ENCODE measurements around the gene WDR1. TPM values are rescaled to one million over a fixed set of nuclear protein-coding genes. Genes with fewer than 3 reads are reported as not detected.

The WDR1 gene
- total RNA-seq, 1 donor from 2014 or later = 96.0 TPM

DNA sequence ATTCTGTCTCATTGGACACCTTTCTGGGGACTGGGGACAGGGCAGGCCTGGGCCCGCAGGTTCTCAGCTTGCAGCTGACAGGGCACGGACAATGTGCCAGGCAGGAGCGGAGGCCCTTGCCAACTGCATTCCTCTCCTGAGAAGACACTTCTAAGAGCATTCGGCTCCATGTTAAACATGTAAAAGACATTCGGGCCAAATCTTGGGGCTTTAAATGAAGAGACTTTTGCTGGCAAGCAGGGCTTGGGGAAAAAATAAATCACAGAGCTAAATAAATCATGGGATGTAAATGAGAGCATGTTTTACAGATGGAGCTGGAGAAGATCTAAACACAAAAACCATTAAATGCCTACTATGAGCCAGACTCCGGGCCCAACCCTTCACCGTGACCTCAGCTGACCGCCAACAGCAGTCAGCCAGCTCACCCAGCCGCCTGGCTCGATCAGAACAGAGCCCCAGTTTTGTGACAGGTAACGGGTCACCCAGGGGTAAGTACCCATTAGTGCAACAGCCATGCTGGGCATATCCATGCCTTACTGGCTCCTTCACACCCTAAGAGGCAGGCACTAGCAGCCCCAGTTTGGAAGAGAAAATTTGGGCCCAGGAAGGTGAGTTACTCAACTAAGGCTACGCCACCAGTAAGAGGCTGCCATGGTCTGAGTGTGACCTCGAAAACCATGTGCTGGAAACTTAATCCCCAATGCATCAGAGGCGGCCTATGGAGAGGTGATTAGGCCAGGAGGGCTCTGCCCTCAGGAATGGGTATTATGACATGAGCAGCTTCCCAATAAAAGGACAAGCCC is 14.7 kb downstream of the WDR1 start:
- H3K36me3 ChIP-seq (ENCODE audit: control insufficient read depth in 3 of 3, insufficient read depth in 3 of 3, low read length in 3 of 3) = peaks cover 23 to 44% (median 36%) of the 10 kb centered on the region in 3 donors
- H3K9ac ChIP-seq (ENCODE audit: low read depth in 1 of 3, low read length in 3 of 3) = peak overlapping the region; percentile 47 to 81 (median 63)
- peaks cover 95 to 98% (median 96%) of the 10 kb centered on the region in 3 donors for H3K4me1 ChIP-seq (ENCODE audit: control insufficient read depth in 3 of 3, insufficient read depth in 3 of 3, low read length in 3 of 3)
- H3K27ac ChIP-seq (ENCODE audit: low read depth, low read length) = peak overlapping the region; percentile 93
- H3K4me3 ChIP-seq (ENCODE audit: low read length in 3 of 3) = peak overlapping the region in 2 of 3 donors; percentile 38 to 52
- no peaks in the 10 kb centered on the region for H3K9me3 ChIP-seq (ENCODE audit: control insufficient read depth in 3 of 3, low read length in 3 of 3)
- H3K27me3 ChIP-seq (ENCODE audit: control insufficient read depth in 3 of 3, insufficient read depth in 3 of 3, low read length in 3 of 3) = no peaks in the 10 kb centered on the region

DNA sequence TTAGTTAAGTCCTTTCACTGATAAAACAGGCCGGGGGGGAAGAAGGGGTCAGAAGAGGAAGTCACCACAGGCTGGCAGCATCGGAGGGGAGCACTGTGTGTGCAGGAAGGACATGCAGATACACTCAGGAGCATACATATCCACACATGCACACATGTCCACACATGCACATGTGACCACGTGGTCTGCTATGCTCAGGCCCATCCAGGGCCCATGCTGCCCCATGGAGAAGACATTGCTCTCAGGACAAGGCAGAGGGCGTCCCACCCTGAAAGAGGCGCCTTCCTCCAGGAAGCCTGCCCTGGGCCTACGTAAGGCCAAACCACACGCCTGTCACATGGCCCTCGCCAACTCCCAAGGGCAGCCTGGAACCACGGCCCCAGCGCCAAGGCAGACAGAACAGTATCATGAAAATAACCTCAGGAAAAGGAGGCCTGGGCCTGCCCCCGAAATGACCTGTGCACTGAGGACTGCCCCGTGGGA is 15.8 kb downstream of the WDR1 start:
- peaks cover 95 to 98% (median 97%) of the 10 kb centered on the region in 3 donors for H3K4me1 ChIP-seq (ENCODE audit: control insufficient read depth in 3 of 3, insufficient read depth in 3 of 3, low read length in 3 of 3)
- H3K27me3 ChIP-seq (ENCODE audit: control insufficient read depth in 3 of 3, insufficient read depth in 3 of 3, low read length in 3 of 3) = no peaks in the 10 kb centered on the region
- H3K4me3 ChIP-seq (ENCODE audit: low read length in 3 of 3) = peak overlapping the region in 2 of 3 donors; percentile 9 to 52
- H3K36me3 ChIP-seq (ENCODE audit: control insufficient read depth in 3 of 3, insufficient read depth in 3 of 3, low read length in 3 of 3) = peaks cover 23 to 44% (median 41%) of the 10 kb centered on the region in 3 donors
- no peaks in the 10 kb centered on the region for H3K9me3 ChIP-seq (ENCODE audit: control insufficient read depth in 3 of 3, low read length in 3 of 3)
- peak overlapping the region; percentile 93 for H3K27ac ChIP-seq (ENCODE audit: low read depth, low read length)
- peak overlapping the region; percentile 47 to 81 (median 63) for H3K9ac ChIP-seq (ENCODE audit: low read depth in 1 of 3, low read length in 3 of 3)

DNA sequence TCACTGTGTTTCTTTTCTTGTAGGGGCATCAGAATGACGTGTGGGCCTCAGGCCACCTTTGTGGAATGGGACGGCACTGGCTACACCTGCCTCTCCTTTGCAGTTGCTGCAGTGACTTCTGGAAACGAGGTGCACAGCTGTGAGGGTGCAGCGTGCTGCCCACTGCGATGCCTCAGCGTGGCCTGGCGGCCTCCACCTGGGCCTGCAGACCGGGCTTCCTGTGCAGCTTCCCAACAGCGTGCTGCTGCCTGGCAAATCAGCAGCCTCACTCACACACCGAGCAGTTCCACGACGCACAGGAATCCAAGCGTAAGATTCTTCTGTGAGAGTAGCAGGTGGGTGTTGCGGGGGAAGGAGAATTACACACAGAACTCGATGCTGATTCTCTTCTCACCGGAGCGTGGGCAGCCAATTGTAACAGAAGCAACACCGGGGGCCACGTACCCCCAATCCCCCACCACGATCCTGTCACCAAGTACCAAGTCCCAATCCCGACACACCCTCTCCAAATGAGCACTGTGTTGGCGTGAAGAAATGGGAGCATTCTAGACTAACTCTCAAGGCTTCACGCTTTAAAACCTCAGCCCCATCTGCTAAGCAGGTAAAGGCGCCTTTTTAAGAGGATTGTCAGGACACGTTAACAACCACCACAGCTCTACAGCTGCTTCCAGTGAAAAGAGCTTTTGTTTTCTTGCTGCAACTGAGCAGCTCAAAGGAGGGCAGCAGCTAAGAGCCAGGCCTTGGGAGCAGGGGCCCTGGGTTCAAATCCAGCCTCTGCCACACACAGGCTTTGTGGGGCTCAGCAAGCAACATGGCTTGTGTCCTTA is 16.9 kb downstream of the WDR1 start:
- Histone ChIP-seq H3K9ac (ENCODE audit: low read depth in 1 of 3, low read length in 3 of 3) (peak overlapping the region; percentile 42 to 81 (median 63)), H3K36me3 (ENCODE audit: control insufficient read depth in 3 of 3, insufficient read depth in 3 of 3, low read length in 3 of 3) (peaks cover 28 to 53% (median 47%) of the 10 kb centered on the region in 3 donors), H3K27me3 (ENCODE audit: control insufficient read depth in 3 of 3, insufficient read depth in 3 of 3, low read length in 3 of 3) (no peaks in the 10 kb centered on the region), H3K27ac (ENCODE audit: low read depth, low read length) (peak overlapping the region; percentile 93), H3K9me3 (ENCODE audit: control insufficient read depth in 3 of 3, low read length in 3 of 3) (no peaks in the 10 kb centered on the region), H3K4me3 (ENCODE audit: low read length in 3 of 3) (peak overlapping the region in 1 of 3 donors; percentile 52), H3K4me1 (ENCODE audit: control insufficient read depth in 3 of 3, insufficient read depth in 3 of 3, low read length in 3 of 3) (peaks cover 95 to 98% (median 97%) of the 10 kb centered on the region in 3 donors)

DNA sequence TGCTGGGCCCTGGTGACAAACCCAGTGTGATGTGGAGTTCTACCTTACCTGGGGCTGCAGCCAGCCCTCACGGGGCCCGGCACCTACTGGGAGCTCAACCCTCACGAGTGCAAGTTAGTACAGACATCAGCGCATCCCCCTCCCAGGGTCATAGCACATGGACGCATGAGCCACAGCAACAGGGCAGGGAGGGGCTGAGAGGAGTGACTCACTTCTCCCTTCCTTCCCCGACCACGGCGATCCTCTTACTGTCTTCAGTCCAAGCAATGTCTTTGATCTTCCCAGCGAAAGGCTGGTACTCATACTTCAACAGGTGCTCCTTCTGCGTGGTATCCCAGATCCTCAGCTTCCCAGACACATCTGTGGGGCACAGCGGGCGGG is 17.8 kb downstream of the WDR1 start:
- H3K9ac ChIP-seq (ENCODE audit: low read depth in 1 of 3, low read length in 3 of 3) = peak overlapping the region; percentile 47 to 85 (median 70)

DNA sequence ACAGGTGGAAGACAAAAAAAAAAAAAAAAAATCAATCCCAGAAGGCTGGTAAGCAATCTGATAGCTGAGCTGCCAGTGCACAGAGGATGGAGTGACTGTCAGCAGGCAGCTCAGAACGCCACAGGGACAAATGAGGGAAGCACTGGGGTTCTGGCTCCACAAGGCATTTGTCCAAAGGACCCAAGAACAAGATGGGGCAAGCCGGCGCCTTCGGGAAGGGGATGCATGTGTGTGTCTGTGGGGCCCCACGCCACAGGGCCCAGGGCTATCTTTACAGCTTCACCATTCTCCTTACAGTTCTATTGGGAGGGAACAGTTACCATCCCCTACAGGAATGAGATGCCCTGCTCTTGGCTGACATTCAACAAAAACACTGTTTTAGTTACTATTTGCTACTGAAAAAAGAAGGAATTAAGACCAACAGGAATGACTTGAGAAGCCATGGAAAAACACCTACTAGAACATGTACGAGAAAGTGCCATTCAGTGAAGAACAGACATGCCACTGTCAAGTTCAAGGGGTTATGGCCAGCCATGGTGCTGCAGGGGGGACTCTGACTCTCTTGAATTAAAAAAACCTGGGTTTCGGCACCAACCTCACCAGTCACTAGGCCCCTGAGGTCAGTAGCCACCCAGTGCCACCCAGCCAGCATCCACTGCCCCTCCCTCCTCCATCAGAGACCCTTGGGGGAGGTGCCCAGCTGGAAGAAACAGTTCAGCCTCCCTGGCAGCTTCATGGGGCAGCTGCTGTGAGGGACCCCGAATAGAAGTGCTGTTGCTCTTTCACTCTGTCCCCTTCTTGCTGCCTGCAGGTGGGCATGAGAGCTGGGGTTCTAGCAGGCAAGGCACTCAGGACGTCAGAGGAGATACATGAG is 18.5 kb downstream of the WDR1 start:
- H3K36me3 ChIP-seq (ENCODE audit: control insufficient read depth in 3 of 3, insufficient read depth in 3 of 3, low read length in 3 of 3) = peaks cover 36 to 65% (median 60%) of the 10 kb centered on the region in 3 donors
- peak overlapping the region; percentile 47 to 85 (median 70) for H3K9ac ChIP-seq (ENCODE audit: low read depth in 1 of 3, low read length in 3 of 3)
- H3K27ac ChIP-seq (ENCODE audit: low read depth, low read length) = peak overlapping the region; percentile 93

More for the DNA sequence above, 17.8 kb downstream of the WDR1 start:
- Histone ChIP-seq H3K4me1 (ENCODE audit: control insufficient read depth in 3 of 3, insufficient read depth in 3 of 3, low read length in 3 of 3) (peaks cover 95 to 98% (median 97%) of the 10 kb centered on the region in 3 donors), H3K27ac (ENCODE audit: low read depth, low read length) (peak overlapping the region; percentile 93), H3K4me3 (ENCODE audit: low read length in 3 of 3) (peak overlapping the region in 1 of 3 donors; percentile 6), H3K36me3 (ENCODE audit: control insufficient read depth in 3 of 3, insufficient read depth in 3 of 3, low read length in 3 of 3) (peaks cover 33 to 62% (median 56%) of the 10 kb centered on the region in 3 donors), H3K9me3 (ENCODE audit: control insufficient read depth in 3 of 3, low read length in 3 of 3) (no peaks in the 10 kb centered on the region), H3K27me3 (ENCODE audit: control insufficient read depth in 3 of 3, insufficient read depth in 3 of 3, low read length in 3 of 3) (no peaks in the 10 kb centered on the region)

DNA sequence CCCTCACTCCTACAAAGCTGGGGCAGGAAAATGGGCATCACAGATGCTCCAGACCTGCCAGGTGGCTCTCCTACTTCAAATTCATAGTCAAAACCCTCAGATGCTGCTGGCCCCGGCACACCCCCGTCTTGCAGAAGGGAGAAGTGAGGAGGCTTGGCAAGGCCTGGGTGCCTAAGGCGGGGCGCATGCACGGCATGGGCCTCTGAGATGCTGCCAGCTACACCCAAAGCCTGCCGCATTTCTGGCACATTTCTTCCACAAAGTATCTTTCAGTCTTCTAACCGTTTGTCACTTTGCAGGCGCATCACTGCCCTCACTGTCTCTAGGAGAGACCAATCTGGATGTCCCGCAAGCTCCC is 19.6 kb downstream of the WDR1 start:
- H3K9ac ChIP-seq (ENCODE audit: low read depth in 1 of 3, low read length in 3 of 3) = peak overlapping the region; percentile 69 to 85 (median 70)
- H3K36me3 ChIP-seq (ENCODE audit: control insufficient read depth in 3 of 3, insufficient read depth in 3 of 3, low read length in 3 of 3) = peaks cover 36 to 61% (median 55%) of the 10 kb centered on the region in 3 donors
- peak overlapping the region in 2 of 3 donors; percentile 31 to 41 for H3K4me3 ChIP-seq (ENCODE audit: low read length in 3 of 3)
- no peaks in the 10 kb centered on the region for H3K9me3 ChIP-seq (ENCODE audit: control insufficient read depth in 3 of 3, low read length in 3 of 3)
- H3K27ac ChIP-seq (ENCODE audit: low read depth, low read length) = peak overlapping the region; percentile 93
- no peaks in the 10 kb centered on the region for H3K27me3 ChIP-seq (ENCODE audit: control insufficient read depth in 3 of 3, insufficient read depth in 3 of 3, low read length in 3 of 3)
- peaks cover 98 to 99% (median 99%) of the 10 kb centered on the region in 3 donors for H3K4me1 ChIP-seq (ENCODE audit: control insufficient read depth in 3 of 3, insufficient read depth in 3 of 3, low read length in 3 of 3)

More for the DNA sequence above, 18.5 kb downstream of the WDR1 start:
- Histone ChIP-seq H3K4me1 (ENCODE audit: control insufficient read depth in 3 of 3, insufficient read depth in 3 of 3, low read length in 3 of 3) (peaks cover 98 to 99% (median 99%) of the 10 kb centered on the region in 3 donors), H3K9me3 (ENCODE audit: control insufficient read depth in 3 of 3, low read length in 3 of 3) (no peaks in the 10 kb centered on the region), H3K27me3 (ENCODE audit: control insufficient read depth in 3 of 3, insufficient read depth in 3 of 3, low read length in 3 of 3) (no peaks in the 10 kb centered on the region), H3K4me3 (ENCODE audit: low read length in 3 of 3) (peak overlapping the region in 1 of 3 donors; percentile 6)

DNA sequence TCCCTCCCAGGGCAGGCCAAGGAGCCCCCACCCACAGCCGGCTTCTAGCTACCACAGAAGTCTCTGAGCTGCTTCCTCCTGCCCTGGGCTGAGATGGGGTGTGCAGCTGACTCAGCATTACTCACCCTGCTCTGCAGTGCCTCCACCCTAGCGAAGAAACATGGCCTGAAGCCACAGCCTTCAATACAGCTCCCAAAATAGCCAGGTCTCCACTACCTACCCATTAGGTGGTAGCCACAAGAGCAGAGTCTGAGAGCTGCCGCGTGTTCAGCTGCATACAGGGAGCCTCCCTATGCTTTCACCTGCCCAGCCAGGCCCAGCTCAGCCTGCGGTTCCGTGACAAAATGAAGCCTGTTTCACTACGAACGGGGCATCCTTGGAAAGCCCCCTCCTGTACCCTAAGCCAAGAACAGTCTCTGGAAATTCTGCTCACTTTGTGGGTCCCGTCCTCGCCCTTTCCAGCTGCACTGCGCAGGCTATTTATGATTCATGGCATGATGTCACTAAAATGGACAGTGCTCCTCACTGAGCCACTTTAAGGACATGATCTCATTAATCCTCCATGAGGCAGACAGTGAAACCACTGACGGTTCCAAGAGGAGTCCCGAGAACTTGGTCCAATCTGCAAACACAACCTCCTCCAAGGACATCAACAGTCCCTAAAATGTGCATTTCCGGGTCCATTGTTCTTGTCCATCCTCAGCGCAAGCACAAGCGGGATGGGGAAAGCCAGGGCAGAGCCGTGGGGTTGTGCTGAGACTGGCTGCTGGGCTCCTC is 20.2 kb downstream of the WDR1 start:
- Histone ChIP-seq H3K9ac (ENCODE audit: low read depth in 1 of 3, low read length in 3 of 3) (peak overlapping the region; percentile 70 to 86 (median 85)), H3K4me3 (ENCODE audit: low read length in 3 of 3) (peak overlapping the region; percentile 40 to 60 (median 41)), H3K36me3 (ENCODE audit: control insufficient read depth in 3 of 3, insufficient read depth in 3 of 3, low read length in 3 of 3) (peaks cover 42 to 66% (median 61%) of the 10 kb centered on the region in 3 donors), H3K27ac (ENCODE audit: low read depth, low read length) (peak overlapping the region; percentile 93), H3K27me3 (ENCODE audit: control insufficient read depth in 3 of 3, insufficient read depth in 3 of 3, low read length in 3 of 3) (no peaks in the 10 kb centered on the region), H3K4me1 (ENCODE audit: control insufficient read depth in 3 of 3, insufficient read depth in 3 of 3, low read length in 3 of 3) (peaks cover 98 to 99% (median 99%) of the 10 kb centered on the region in 3 donors), H3K9me3 (ENCODE audit: control insufficient read depth in 3 of 3, low read length in 3 of 3) (no peaks in the 10 kb centered on the region)

DNA sequence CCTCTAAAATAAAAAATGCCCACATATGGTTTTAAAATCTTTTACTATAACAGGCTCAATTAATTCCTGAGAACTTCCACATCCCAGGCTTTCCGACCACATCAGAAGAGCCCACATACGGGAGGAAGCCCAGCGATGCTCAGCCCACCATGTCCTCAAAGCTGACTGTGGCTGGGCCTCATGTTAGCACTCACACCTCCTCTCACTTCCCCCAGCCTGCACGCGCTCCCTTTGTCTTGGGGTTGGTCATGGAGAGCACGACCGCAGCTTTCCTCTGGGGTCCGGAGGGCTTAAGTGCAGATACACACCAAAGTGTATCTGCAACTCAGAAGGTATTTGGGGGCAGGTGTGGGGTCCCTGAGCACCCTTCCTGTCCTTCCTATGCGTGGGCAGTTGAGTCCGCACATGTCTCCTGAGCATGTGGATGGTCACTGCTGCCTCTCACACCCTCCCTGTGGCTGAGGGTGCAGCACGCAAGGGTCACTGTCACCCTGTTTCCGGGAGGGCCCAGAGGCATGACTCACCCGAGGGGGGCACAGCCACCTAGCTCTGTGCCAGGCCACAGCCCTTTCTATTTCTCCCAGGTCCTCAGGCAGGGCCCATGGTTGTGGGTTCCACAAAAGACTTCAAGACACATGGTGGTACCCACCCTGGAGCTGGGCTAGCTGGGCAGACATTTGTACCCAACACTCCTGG is 21.2 kb downstream of the WDR1 start:
- H3K4me3 ChIP-seq (ENCODE audit: low read length in 3 of 3) = peak overlapping the region in 2 of 3 donors; percentile 40 to 60
- H3K9ac ChIP-seq (ENCODE audit: low read depth in 1 of 3, low read length in 3 of 3) = peak overlapping the region; percentile 70 to 86 (median 85)
- peaks cover 49 to 69% (median 66%) of the 10 kb centered on the region in 3 donors for H3K36me3 ChIP-seq (ENCODE audit: control insufficient read depth in 3 of 3, insufficient read depth in 3 of 3, low read length in 3 of 3)
- H3K27me3 ChIP-seq (ENCODE audit: control insufficient read depth in 3 of 3, insufficient read depth in 3 of 3, low read length in 3 of 3) = no peaks in the 10 kb centered on the region
- H3K27ac ChIP-seq (ENCODE audit: low read depth, low read length) = peak overlapping the region; percentile 93
- H3K9me3 ChIP-seq (ENCODE audit: control insufficient read depth in 3 of 3, low read length in 3 of 3) = no peaks in the 10 kb centered on the region
- H3K4me1 ChIP-seq (ENCODE audit: control insufficient read depth in 3 of 3, insufficient read depth in 3 of 3, low read length in 3 of 3) = peaks cover 97 to 99% (median 99%) of the 10 kb centered on the region in 3 donors

Data from skeletal muscle tissue (tissue), 4 donors.